GM18519 (cell line): Measurements from ENCODE around the gene IL3RA.

Experiments used
- ATAC-seq: cut with Tn5 transposase; IDR thresholded peaks from one replicate; pipeline ENCODE4 v1.9.1; 2021; ENCODE audit warnings: mild to moderate bottlenecking, moderate library complexity; ENCODE audit not compliant: unreplicated experiment, low FRiP score

IL3RA gene

GRCh38 chrX:1378306-1378759 lies 41.7 kb downstream of the IL3RA start:
- ATAC-seq: no peak

DNA sequence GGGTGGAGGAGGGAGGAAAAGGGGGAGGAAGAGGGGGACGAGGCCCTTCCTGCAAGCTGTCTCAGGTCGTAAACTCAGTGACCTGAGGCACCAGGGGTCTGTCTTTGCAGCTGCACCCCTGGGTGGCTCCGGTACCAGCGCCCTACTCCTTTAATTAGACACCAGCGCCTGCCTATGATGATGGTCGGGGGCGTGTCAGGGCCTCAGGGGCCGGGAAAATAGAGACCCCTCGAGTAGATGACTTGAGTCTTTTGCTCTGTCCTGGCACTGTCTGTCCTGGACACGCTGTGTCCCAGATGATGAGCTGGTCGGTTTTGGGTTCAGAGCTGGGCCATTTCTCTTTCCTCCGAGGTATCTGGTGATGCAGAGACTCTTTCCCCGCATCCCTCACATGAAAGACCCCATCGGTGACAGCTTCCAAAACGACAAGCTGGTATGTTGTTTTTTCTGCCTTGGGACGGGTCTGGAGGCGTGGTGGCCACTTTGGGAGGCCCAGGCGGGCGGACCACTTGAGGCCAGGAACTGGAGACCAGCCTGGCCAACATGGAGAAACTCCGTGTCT lies 44.2 kb downstream of the IL3RA start:
- ATAC-seq: no peak

- no peak for ATAC-seq
Measured at GRCh38 chrX:1384658-1385252, 48.2 kb downstream of the IL3RA start.

GRCh38 chrX:1385253-1386223 lies 49.0 kb downstream of the IL3RA start:
- ATAC-seq: no peak

GRCh38 chrX:1386338-1387127 lies 49.9 kb downstream of the IL3RA start:
- ATAC-seq: no peak

DNA sequence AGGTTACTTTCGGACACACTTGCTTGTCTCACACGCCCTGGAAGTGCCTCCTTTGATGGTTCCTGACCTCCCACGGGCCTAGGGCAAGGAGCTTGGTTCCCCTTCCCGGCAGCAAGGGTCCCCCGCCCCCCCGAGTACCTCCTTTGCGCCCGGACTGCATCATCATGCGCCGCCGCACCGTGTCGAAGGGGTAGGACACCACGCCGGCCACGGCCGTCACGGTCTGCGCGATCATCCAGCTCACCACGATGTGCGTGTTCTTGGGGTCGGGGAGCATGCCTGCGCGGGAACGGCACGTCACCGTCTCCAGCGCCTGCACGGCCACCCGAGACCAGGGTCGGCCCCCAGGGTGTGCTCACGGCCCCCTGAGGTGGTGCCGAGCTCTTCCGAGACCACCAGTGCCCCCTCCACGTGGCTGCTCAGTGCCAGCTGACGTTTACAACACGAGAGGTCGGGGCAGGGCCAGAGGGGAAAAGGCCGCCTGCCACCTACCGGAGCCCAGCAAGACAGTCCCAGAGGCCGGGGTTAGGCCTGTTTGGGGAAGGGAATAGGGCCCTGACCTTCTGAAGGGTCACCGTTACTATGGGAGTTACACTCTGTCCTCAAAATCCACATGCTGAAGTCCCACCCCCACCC lies 50.7 kb downstream of the IL3RA start:
- ATAC-seq: no peak

- no peak for ATAC-seq
Measured at GRCh38 chrX:1388651-1389050, 52.1 kb downstream of the IL3RA start.

GRCh38 chrX:1389181-1389992 lies 52.8 kb downstream of the IL3RA start:
- no peak for ATAC-seq

DNA sequence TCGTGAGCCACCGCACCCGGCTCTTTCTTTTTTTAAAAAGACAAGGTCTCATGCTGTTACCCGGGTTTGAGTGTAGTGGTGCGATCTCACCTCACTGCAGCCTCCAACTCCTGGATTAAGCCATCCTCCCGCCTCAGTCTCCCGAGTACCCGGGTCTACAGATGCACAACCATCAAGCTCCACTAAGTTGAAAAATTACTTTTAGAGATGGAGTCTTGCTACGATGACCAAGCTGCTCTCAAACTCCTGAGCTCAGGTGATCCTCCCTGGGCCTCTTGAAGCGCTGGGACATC lies 53.4 kb downstream of the IL3RA start:
- no peak for ATAC-seq

- ATAC-seq: no peak
Measured at GRCh38 chrX:1390621-1391369, 54.2 kb downstream of the IL3RA start.

DNA sequence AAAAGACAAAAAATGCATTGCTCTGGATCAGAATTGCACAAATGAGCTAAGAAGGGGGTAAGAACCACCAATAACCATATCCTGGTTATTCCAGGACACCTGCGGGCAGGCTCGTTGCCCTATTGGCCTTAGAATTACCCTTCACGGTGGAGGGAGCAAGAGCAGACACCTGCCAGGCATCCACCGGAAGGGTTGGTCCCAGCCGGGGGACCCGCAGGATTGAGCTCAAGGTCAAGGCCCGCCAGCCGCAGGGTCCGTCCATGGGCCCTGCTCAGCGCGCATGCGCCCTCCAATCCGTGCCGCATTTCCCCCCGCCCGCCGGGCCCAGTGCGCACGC lies 54.8 kb downstream of the IL3RA start:
- ATAC-seq: peak; percentile 33

GRCh38 chrX:1391707-1392375 lies 55.3 kb downstream of the IL3RA start, which contains the start of gene SLC25A6:
Gene SLC25A6 (minus strand): TSS chrX:1392113. CDS start chrX:1392009, 104 bp downstream.
- ATAC-seq: peak; percentile 91

DNA sequence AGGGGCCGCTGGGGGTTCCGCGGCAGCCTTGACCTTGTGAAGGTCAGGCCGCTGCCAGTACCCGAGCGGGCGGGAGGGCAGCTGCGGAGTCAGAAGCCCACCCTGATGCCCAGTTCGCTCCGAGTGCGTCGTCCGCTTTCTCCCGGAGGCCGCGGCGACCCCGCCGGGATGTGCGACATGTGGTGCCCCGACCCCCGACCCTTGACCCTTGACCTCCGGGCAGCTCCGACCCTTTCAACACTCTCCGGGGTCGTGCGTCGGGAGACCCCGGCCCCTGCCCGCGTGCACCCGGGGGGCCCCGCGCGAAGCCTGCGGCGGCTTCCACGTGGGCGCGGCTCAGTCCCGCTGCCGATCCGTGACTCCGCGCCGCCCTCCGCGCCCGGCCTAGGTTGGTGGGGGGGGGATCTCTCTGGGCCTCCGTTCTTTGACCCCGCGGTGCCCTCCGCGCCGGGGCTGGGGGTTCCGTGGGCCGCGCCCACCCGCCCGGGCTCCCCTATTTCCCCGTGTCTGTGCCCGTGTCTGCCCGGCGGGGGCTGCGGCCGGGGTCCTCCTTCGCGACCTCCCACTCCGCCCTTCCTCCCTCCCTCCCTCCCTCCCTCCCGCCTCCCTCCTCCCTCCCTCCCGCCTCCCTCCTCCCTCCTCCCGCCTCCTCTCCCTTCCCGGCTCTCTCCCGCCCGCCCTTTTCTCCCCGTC lies 55.9 kb downstream of the IL3RA start:
- peak; percentile 3 for ATAC-seq

- no peak for ATAC-seq
Measured at GRCh38 chrX:1393871-1394615, 57.5 kb downstream of the IL3RA start.

DNA sequence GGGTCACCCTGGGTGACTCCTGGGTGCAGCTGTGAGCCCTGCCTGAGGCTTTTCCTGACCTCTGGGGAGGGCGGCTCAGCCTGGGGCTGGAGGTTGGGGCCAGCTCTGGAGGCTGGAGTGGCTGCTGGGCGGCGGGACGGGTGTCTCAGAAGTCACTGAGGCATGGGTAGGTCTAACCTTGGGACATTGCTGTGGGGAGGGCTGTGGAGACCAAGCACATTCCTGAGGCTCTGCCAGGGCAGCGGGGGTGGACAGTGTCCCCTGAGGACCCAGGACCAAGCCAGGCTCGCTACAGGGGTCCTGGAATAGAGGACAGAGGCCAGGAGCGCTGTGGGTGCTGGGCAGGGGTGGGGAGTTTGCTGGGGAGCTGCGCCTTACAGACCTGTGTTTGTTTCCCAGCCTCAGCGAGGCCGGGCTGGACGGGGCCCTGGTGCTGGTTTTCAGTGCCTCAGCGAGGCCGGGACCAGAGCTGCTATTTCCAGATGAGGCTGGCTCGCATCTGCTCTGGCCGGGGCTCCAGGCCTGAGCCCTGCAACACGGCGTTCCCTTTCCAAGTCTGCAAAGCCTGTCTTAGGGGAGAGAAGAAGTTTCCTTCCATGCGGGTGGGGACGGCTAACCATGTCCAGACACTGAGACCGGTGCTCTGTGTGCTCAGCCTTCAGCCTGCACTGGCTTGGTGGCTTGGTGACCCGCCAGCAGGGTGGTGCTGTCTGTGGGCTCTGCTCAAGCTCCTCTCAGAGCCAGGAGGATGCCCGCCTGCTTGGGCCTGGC lies 58.3 kb downstream of the IL3RA start:
- no peak for ATAC-seq

GRCh38 chrX:1395646-1396216 lies 59.1 kb downstream of the IL3RA start:
- no peak for ATAC-seq
